OCI-LY1 (cell line): ENCODE results near the gene CDKN2B.

Source experiments
- CTCF ChIP-seq: fragments of 200-600 bp; sonication (generic), shearing (Covaris generic); IDR thresholded peaks from 2 replicates; pipeline ENCODE4 v1.5.1; 2017; ENCODE audit warnings: mild to moderate bottlenecking, antibody characterized with exemption, low read length, moderate library complexity, mixed read lengths
- EZH2 ChIP-seq: fragments of 200-600 bp; sonication (generic), shearing (Covaris generic); IDR thresholded peaks from 2 replicates; pipeline ENCODE4 v1.8.0; 2017; ENCODE audit warnings: borderline replicate concordance, mixed run types, mild to moderate bottlenecking, antibody characterized with exemption, low read length, moderate library complexity, mixed read lengths

GRCh38 chr9:21966140-21966851 lies 42.8 kb downstream of the CDKN2B start:
- no peak for TF ChIP-seq CTCF
- TF ChIP-seq EZH2: no peak
